WTC11 (cell line): ENCODE measurements around the gene CACNG5. TPM values are rescaled to one million over a fixed set of nuclear protein-coding genes. Genes with fewer than 3 reads are reported as not detected.
A peak's percentile ranks its signal among the peaks of the same experiment; 100 is the strongest.

Experiments
- ATAC-seq: fragments of 200-7000 bp; cut with Tn5 transposase; 2 replicates; pipeline ENCODE4 v1.10.0; 2021; ENCODE audit warnings: mild to moderate bottlenecking, moderate library complexity
- CTCF ChIA-PET: fragments of 300-600 bp; sonication (Branson Sonifier 250); formaldehyde crosslinking; loops from one replicate; lab custom pipeline; 2021; ENCODE audit warnings: antibody characterized with exemption; lab: Charles Lee
- POLR2A ChIA-PET: fragments of 350-600 bp; sonication (Branson Sonifier 250); formaldehyde crosslinking; loops from one replicate; lab custom pipeline; 2021; ENCODE audit warnings: antibody characterized with exemption; lab: Charles Lee
- DNase-seq: peaks from one replicate; pipeline ENCODE4 v3.0.0; 2021; ENCODE audit warnings: low spot score
- H3K27ac Mint-ChIP-seq: 2 replicates; pipeline ENCODE4 v1.8.0; 2021; ENCODE audit warnings: mixed read lengths
- H3K27me3 Mint-ChIP-seq: 2 replicates; pipeline ENCODE4 v1.8.0; 2021; ENCODE audit warnings: low read depth, mild to moderate bottlenecking, moderate library complexity, mixed read lengths
- H3K36me3 Mint-ChIP-seq: 2 replicates; pipeline ENCODE4 v1.8.0; 2021; ENCODE audit warnings: mixed read lengths
- H3K4me1 Mint-ChIP-seq: 2 replicates; pipeline ENCODE4 v1.8.0; 2022; ENCODE audit warnings: mixed read lengths
- H3K4me3 Mint-ChIP-seq: 2 replicates; pipeline ENCODE4 v1.8.0; 2021; ENCODE audit warnings: mild to moderate bottlenecking, moderate library complexity, mixed read lengths
- H3K9me3 Mint-ChIP-seq: 2 replicates; pipeline ENCODE4 v1.8.0; 2021; ENCODE audit warnings: mixed read lengths
- CBFB ChIP-seq: sonication (generic); formaldehyde crosslinking; IDR thresholded peaks from 2 replicates; pipeline ENCODE4 v1.8.1; 2022; ENCODE audit warnings: mild to moderate bottlenecking, low read depth, missing genetic modification reagents
- EMX1 ChIP-seq: fragments of 250-450 bp; sonication (Bioruptor Pico); IDR thresholded peaks from 2 replicates; pipeline ENCODE4 v1.8.0; 2021; ENCODE audit warnings: mild to moderate bottlenecking
- ESRRA ChIP-seq: sonication (generic); formaldehyde crosslinking; IDR thresholded peaks from 2 replicates; pipeline ENCODE4 v1.8.1; 2022; ENCODE audit warnings: mild to moderate bottlenecking, missing genetic modification reagents, borderline replicate concordance
- ETV6 ChIP-seq: sonication (generic); formaldehyde crosslinking; IDR thresholded peaks from 2 replicates; pipeline ENCODE4 v1.8.1; 2022; ENCODE audit warnings: mild to moderate bottlenecking, missing genetic modification reagents
- GABPB1 ChIP-seq: sonication (generic); formaldehyde crosslinking; IDR thresholded peaks from 2 replicates; pipeline ENCODE4 v1.8.1; 2023; ENCODE audit warnings: mild to moderate bottlenecking, missing genetic modification reagents
- GRHL2 ChIP-seq: fragments of 250-450 bp; sonication (Bioruptor Pico); IDR thresholded peaks from 2 replicates; pipeline ENCODE4 v1.8.0; 2022; ENCODE audit warnings: mild to moderate bottlenecking, moderate library complexity; ENCODE audit not compliant: insufficient replicate concordance, severe bottlenecking
- MXD4 ChIP-seq: fragments of 250-450 bp; sonication (Bioruptor Pico); IDR thresholded peaks from 2 replicates; pipeline ENCODE4 v1.8.0; 2021; ENCODE audit warnings: mild to moderate bottlenecking, moderate library complexity, borderline replicate concordance
- NR3C1 ChIP-seq: sonication (generic); formaldehyde crosslinking; conservative IDR thresholded peaks from 2 replicates; pipeline ENCODE4 v1.8.1; 2023; ENCODE audit warnings: low read depth, mild to moderate bottlenecking, missing genetic modification reagents
- OVOL2 ChIP-seq: fragments of 250-450 bp; sonication (Bioruptor Pico); IDR thresholded peaks from 2 replicates; pipeline ENCODE4 v1.9.0; 2021; ENCODE audit warnings: mild to moderate bottlenecking, borderline replicate concordance
- PRRX2 ChIP-seq: fragments of 250-450 bp; sonication (Bioruptor Pico); IDR thresholded peaks from 2 replicates; pipeline ENCODE4 v1.8.0; 2021; ENCODE audit warnings: mild to moderate bottlenecking
- SMAD4 ChIP-seq: sonication (generic); formaldehyde crosslinking; IDR thresholded peaks from 2 replicates; pipeline ENCODE4 v1.8.0; 2022; ENCODE audit warnings: mild to moderate bottlenecking, missing genetic modification reagents
- SP1 ChIP-seq: sonication (generic); formaldehyde crosslinking; conservative IDR thresholded peaks from 2 replicates; pipeline ENCODE4 v1.8.1; 2022; ENCODE audit warnings: missing genetic modification reagents
- TEAD4 ChIP-seq: sonication (generic); formaldehyde crosslinking; IDR thresholded peaks from 2 replicates; pipeline ENCODE4 v1.8.0; 2022; ENCODE audit warnings: mild to moderate bottlenecking, missing genetic modification reagents
- ZBTB21 ChIP-seq: sonication (generic); formaldehyde crosslinking; IDR thresholded peaks from 2 replicates; pipeline ENCODE4 v1.8.1; 2023; ENCODE audit warnings: mild to moderate bottlenecking, missing genetic modification reagents, borderline replicate concordance
- ZNF263 ChIP-seq: sonication (generic); formaldehyde crosslinking; IDR thresholded peaks from 2 replicates; pipeline ENCODE4 v1.8.1; 2022; ENCODE audit warnings: low read depth, mild to moderate bottlenecking, moderate library complexity, missing genetic modification reagents
- ZNF317 ChIP-seq: sonication (generic); formaldehyde crosslinking; IDR thresholded peaks from 2 replicates; pipeline ENCODE4 v1.8.1; 2023; ENCODE audit warnings: low read depth, mild to moderate bottlenecking, moderate library complexity, missing genetic modification reagents, borderline replicate concordance
- ZNF423 ChIP-seq: fragments of 250-450 bp; sonication (Bioruptor Pico); IDR thresholded peaks from 2 replicates; pipeline ENCODE4 v2.1.2; 2022; ENCODE audit warnings: mild to moderate bottlenecking, moderate library complexity
- ZNF671 ChIP-seq: fragments of 250-450 bp; sonication (Bioruptor Pico); IDR thresholded peaks from 2 replicates; pipeline ENCODE4 v1.8.0; 2021; ENCODE audit warnings: mild to moderate bottlenecking
- total RNA-seq: library from RNA; stranded (reverse); gene quantifications from 3 replicates; pipeline ENCODE4 v1.2.3, GENCODE V29; 2021
- TF ChIP-seq, protein P1 (sequence below): sonication (generic); formaldehyde crosslinking; IDR thresholded peaks from 2 replicates; pipeline ENCODE4 v1.8.1; 2023; ENCODE audit warnings: mild to moderate bottlenecking, moderate library complexity, missing genetic modification reagents
- TF ChIP-seq, protein P2 (sequence below): sonication (generic); formaldehyde crosslinking; conservative IDR thresholded peaks from 2 replicates; pipeline ENCODE4 v1.8.1; 2022; ENCODE audit warnings: mild to moderate bottlenecking, missing genetic modification reagents
- TF ChIP-seq, protein P3 (sequence below): sonication (generic); formaldehyde crosslinking; IDR thresholded peaks from 2 replicates; pipeline ENCODE4 v1.8.1; 2023; ENCODE audit warnings: mild to moderate bottlenecking, missing genetic modification reagents

CACNG5 gene
- total RNA-seq, 1 experiment from 2014 or later: 1.9 TPM

DNA sequence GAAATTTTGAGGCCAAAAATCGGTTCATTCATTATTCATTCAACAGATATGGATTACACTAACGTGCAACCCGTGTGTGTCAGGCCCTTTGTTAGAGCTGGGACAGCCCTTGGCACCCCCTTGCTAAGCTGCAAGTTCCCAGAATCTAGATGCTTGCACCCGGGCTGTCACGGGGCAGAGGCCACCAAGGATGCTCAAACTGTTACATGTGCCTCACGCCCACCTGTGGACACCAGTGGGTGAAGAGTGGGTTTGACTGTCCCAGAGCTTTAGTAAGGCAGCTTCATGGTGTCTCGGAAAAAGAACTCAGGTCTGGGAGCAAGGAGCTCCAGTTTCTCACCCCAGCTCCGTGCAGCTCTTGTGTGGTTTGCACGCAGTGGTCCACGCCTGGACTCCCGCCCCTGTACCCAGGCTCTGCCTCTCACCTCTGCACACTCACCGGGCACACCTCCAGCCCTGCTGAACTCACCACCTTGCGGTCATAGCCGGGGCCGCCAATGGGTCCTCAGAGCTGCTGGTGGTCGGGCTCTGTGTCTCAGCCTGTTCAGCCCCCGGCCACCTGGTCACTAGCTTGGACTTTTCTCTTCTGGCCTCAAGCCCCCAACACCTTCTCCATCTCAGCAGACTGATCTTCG is 75.9 kb downstream of the CACNG5 start:
- Mint-ChIP-seq H3K9me3 (no peaks in the 10 kb centered on the region), H3K36me3 (no peaks in the 10 kb centered on the region), H3K4me1 (no peaks in the 10 kb centered on the region), H3K27ac (no peak overlapping the region; the same call in 1 of the 2 replicates), H3K4me3 (no peak overlapping the region), H3K27me3 (peaks cover 2% of the 10 kb centered on the region; the same call in 1 of the 2 replicates)
- DNase-seq (no peak), ATAC-seq (no peak)
- POLR2A ChIA-PET: no interaction called here
- CTCF ChIA-PET: interaction anchor here (0.8 to 1.9 kb wide), 5 partner anchors 11 to 183 kb away, joined by 3 to 6 read pairs (median 5); no protein-coding TSS in a partner anchor
- TF ChIP-seq ZNF423 (CRISPR knock-in tag) (no peak), ZBTB21 (CRISPR knock-in tag) (no peak), SP1 (CRISPR knock-in tag) (no peak), EMX1 (no peak), MXD4 (no peak), OVOL2 (no peak), GRHL2 (CRISPR knock-in tag) (no peak), ZNF317 (CRISPR knock-in tag) (no peak)

GRCh38 chr17:66915204-66915611 is 80.3 kb downstream of the CACNG5 start:
- ChIA-PET CTCF (interaction anchor here (0.5 to 5.0 kb wide), 12 partner anchors 9 to 191 kb away, joined by 3 to 48 read pairs (median 5); no protein-coding TSS in a partner anchor), POLR2A (no interaction called here)
- Mint-ChIP-seq H3K36me3 (no peaks in the 10 kb centered on the region), H3K4me1 (no peaks in the 10 kb centered on the region), H3K27ac (no peak overlapping the region), H3K4me3 (no peak overlapping the region), H3K9me3 (peaks cover 10% of the 10 kb centered on the region; the same call in 1 of the 2 replicates), H3K27me3 (no peaks in the 10 kb centered on the region; the same call in none of the 2 replicates)
- ATAC-seq: peak; percentile 82
- peak; percentile 43 for DNase-seq
- TF ChIP-seq, protein P1, sequence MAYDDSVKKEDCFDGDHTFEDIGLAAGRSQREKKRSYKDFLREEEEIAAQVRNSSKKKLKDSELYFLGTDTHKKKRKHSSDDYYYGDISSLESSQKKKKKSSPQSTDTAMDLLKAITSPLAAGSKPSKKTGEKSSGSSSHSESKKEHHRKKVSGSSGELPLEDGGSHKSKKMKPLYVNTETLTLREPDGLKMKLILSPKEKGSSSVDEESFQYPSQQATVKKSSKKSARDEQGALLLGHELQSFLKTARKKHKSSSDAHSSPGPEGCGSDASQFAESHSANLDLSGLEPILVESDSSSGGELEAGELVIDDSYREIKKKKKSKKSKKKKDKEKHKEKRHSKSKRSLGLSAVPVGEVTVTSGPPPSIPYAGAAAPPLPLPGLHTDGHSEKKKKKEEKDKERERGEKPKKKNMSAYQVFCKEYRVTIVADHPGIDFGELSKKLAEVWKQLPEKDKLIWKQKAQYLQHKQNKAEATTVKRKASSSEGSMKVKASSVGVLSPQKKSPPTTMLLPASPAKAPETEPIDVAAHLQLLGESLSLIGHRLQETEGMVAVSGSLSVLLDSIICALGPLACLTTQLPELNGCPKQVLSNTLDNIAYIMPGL (CRISPR knock-in tag): no peak
- TF ChIP-seq, protein P2, sequence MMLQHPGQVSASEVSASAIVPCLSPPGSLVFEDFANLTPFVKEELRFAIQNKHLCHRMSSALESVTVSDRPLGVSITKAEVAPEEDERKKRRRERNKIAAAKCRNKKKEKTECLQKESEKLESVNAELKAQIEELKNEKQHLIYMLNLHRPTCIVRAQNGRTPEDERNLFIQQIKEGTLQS (CRISPR knock-in tag): no peak
- no peak for TF ChIP-seq PRRX2 (CRISPR knock-in tag)
- TF ChIP-seq ZNF671: no peak
- no peak for TF ChIP-seq NR3C1 (CRISPR knock-in tag)
- TF ChIP-seq ESRRA (CRISPR knock-in tag): no peak
- TF ChIP-seq GABPB1 (CRISPR knock-in tag): no peak
- no peak for TF ChIP-seq CBFB (CRISPR knock-in tag)
- TF ChIP-seq ZNF263 (CRISPR knock-in tag): no peak
- TF ChIP-seq ETV6 (CRISPR knock-in tag): no peak
- TF ChIP-seq SMAD4: no peak
- TF ChIP-seq TEAD4 (CRISPR knock-in tag): no peak
- TF ChIP-seq, protein P3, sequence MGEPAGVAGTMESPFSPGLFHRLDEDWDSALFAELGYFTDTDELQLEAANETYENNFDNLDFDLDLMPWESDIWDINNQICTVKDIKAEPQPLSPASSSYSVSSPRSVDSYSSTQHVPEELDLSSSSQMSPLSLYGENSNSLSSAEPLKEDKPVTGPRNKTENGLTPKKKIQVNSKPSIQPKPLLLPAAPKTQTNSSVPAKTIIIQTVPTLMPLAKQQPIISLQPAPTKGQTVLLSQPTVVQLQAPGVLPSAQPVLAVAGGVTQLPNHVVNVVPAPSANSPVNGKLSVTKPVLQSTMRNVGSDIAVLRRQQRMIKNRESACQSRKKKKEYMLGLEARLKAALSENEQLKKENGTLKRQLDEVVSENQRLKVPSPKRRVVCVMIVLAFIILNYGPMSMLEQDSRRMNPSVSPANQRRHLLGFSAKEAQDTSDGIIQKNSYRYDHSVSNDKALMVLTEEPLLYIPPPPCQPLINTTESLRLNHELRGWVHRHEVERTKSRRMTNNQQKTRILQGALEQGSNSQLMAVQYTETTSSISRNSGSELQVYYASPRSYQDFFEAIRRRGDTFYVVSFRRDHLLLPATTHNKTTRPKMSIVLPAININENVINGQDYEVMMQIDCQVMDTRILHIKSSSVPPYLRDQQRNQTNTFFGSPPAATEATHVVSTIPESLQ (CRISPR knock-in tag): no peak
